MCF 10A (cell line): ENCODE results near the gene KIAA1755. TPM values are rescaled to one million over a fixed set of nuclear protein-coding genes. Genes with fewer than 3 reads are reported as not detected.

ENCODE experiments used
- BruUV-seq: library from RNA; stranded (reverse); fragments of 400-500 nt; replicated peaks from 2 replicates; lab custom pipeline; 2021; lab: Mats Ljungman, UMichigan
- CTCF ChIA-PET: fragments of 300-600 bp; sonication (Branson Sonifier 250); formaldehyde crosslinking; extraction: SDS; loops from one replicate; lab custom pipeline; 2021; ENCODE audit warnings: antibody characterized with exemption, inconsistent platforms; lab: Yijun Ruan, JAX
- POLR2A ChIA-PET: fragments of 300-600, 350-650 bp; sonication (Branson Sonifier 250); formaldehyde crosslinking; extraction: SDS; loops from one replicate; lab custom pipeline; 2020; ENCODE audit warnings: antibody characterized with exemption, inconsistent platforms; lab: Yijun Ruan, JAX
- DNase-seq: peaks from one replicate; pipeline ENCODE4 v3.0.0-alpha.2; 2018; ENCODE audit not compliant: unreplicated experiment
- H3K27ac Mint-ChIP-seq: one replicate; pipeline ENCODE4 v1.8.0; 2022; ENCODE audit warnings: mild to moderate bottlenecking, low read depth, mixed read lengths; ENCODE audit not compliant: unreplicated experiment
- H3K27me3 Mint-ChIP-seq: one replicate; pipeline ENCODE4 v1.8.0; 2022; ENCODE audit warnings: mixed read lengths; ENCODE audit not compliant: insufficient read depth, unreplicated experiment
- H3K36me3 Mint-ChIP-seq: one replicate; pipeline ENCODE4 v1.8.0; 2022; ENCODE audit warnings: mild to moderate bottlenecking, moderate library complexity, mixed read lengths; ENCODE audit not compliant: insufficient read depth, unreplicated experiment
- H3K4me1 Mint-ChIP-seq: one replicate; pipeline ENCODE4 v1.8.0; 2022; ENCODE audit warnings: mixed read lengths; ENCODE audit not compliant: insufficient read depth, unreplicated experiment
- H3K4me3 Mint-ChIP-seq: one replicate; pipeline ENCODE4 v1.8.0; 2022; ENCODE audit warnings: mild to moderate bottlenecking, moderate library complexity, mixed read lengths; ENCODE audit not compliant: unreplicated experiment
- H3K9me3 Mint-ChIP-seq: one replicate; pipeline ENCODE4 v1.8.0; 2022; ENCODE audit warnings: mixed read lengths; ENCODE audit not compliant: unreplicated experiment
- CTCF ChIP-seq: fragments of 200-600 bp; IDR thresholded peaks from one replicate; pipeline ENCODE4 v1.8.0; 2022; ENCODE audit warnings: antibody characterized with exemption, mild to moderate bottlenecking; ENCODE audit not compliant: unreplicated experiment
- intact Hi-C: fragments of 100-400 bp; cut with micrococcal nuclease; formaldehyde crosslinking; loops from 2 replicates; pipeline ENCODE4 v1.14.1; 2022
- total RNA-seq: library from RNA; stranded (reverse); gene quantifications from 2 replicates; pipeline ENCODE4 v1.2.3, GENCODE V29; 2022

KIAA1755 gene
- total RNA-seq, 1 experiment from 2014 or later, result not detected

- H3K4me3 Mint-ChIP-seq, result no peak overlapping the region
- ChIA-PET CTCF (interaction anchor here (1.0 to 20.2 kb wide), 6 partner anchors 53 to 182 kb away, joined by 3 to 782 read pairs (median 8); no protein-coding TSS in a partner anchor), POLR2A (interaction anchor here (0.6 to 1.1 kb wide), 4 partner anchors 67 to 182 kb away, joined by 3 to 4 read pairs (median 3); no protein-coding TSS in a partner anchor)
- peaks cover 8% of the 10 kb centered on the region for H3K4me1 Mint-ChIP-seq
- no peak overlapping the region for H3K27ac Mint-ChIP-seq
- no TSS peak for BruUV-seq
- TF ChIP-seq CTCF, result no peak
- no peaks in the 10 kb centered on the region for H3K27me3 Mint-ChIP-seq
- intact Hi-C loops, result no loop called here
- H3K9me3 Mint-ChIP-seq, result no peaks in the 10 kb centered on the region
- no peak for DNase-seq
- no peaks in the 10 kb centered on the region for H3K36me3 Mint-ChIP-seq
These were observed 34.0 kb downstream of the KIAA1755 start for GRCh38 chr20:38226553-38226952.

- H3K4me3 Mint-ChIP-seq, result no peak overlapping the region
- intact Hi-C loops, result no loop called here
- CTCF ChIA-PET, result interaction anchor here (0.6 to 20.2 kb wide), 10 partner anchors 9 to 661 kb away, joined by 3 to 782 read pairs (median 5); no protein-coding TSS in a partner anchor
These were observed 34.7 kb downstream of the KIAA1755 start for GRCh38 chr20:38225900-38226263.

GRCh38 chr20:38225240-38225899, 35.2 kb downstream of the KIAA1755 start:
- no peak for DNase-seq
- H3K4me3 Mint-ChIP-seq, result no peak overlapping the region
- intact Hi-C loops, result no loop called here
- TF ChIP-seq CTCF, result no peak
- ChIA-PET POLR2A (interaction anchor here (0.6 to 1.1 kb wide), 5 partner anchors 9 to 183 kb away, joined by 3 to 5 read pairs (median 3); no protein-coding TSS in a partner anchor), CTCF (interaction anchor here (0.6 to 20.2 kb wide), 12 partner anchors 10 to 661 kb away, joined by 3 to 782 read pairs (median 72); partner anchors contain the start of gene TGM2)
- H3K27ac Mint-ChIP-seq, result no peak overlapping the region
- peaks cover 15% of the 10 kb centered on the region for H3K4me1 Mint-ChIP-seq
- no peaks in the 10 kb centered on the region for H3K27me3 Mint-ChIP-seq
- no TSS peak for BruUV-seq
- no peaks in the 10 kb centered on the region for H3K36me3 Mint-ChIP-seq
- no peaks in the 10 kb centered on the region for H3K9me3 Mint-ChIP-seq

More at GRCh38 chr20:38225900-38226263, 34.7 kb downstream of the KIAA1755 start:
- no peak for DNase-seq
- Mint-ChIP-seq H3K27me3 (no peaks in the 10 kb centered on the region), H3K9me3 (no peaks in the 10 kb centered on the region), H3K36me3 (no peaks in the 10 kb centered on the region), H3K27ac (no peak overlapping the region), H3K4me1 (peaks cover 13% of the 10 kb centered on the region)
- POLR2A ChIA-PET, result interaction anchor here (0.6 to 1.1 kb wide), 5 partner anchors 47 to 183 kb away, joined by 3 to 4 read pairs (median 3); no protein-coding TSS in a partner anchor
- BruUV-seq, result no TSS peak
- no peak for TF ChIP-seq CTCF

- no peak overlapping the region for H3K4me3 Mint-ChIP-seq
- no TSS peak for BruUV-seq
- POLR2A ChIA-PET, result interaction anchor here (1.2 to 1.3 kb wide), 2 partner anchors 26 to 151 kb away, joined by 5 to 7 read pairs; no protein-coding TSS in a partner anchor
- no peak overlapping the region for H3K27ac Mint-ChIP-seq
- peaks cover 15% of the 10 kb centered on the region for H3K4me1 Mint-ChIP-seq
- H3K9me3 Mint-ChIP-seq, result no peaks in the 10 kb centered on the region
- no peaks in the 10 kb centered on the region for H3K27me3 Mint-ChIP-seq
- no peak for DNase-seq
- TF ChIP-seq CTCF, result no peak
- no peaks in the 10 kb centered on the region for H3K36me3 Mint-ChIP-seq
- CTCF ChIA-PET, result interaction anchor here (0.5 to 20.2 kb wide), 18 partner anchors 9 to 839 kb away, joined by 3 to 782 read pairs (median 7); partner anchors contain the start of gene TGM2
- intact Hi-C loops, result no loop called here
These were observed 36.0 kb downstream of the KIAA1755 start for GRCh38 chr20:38224531-38224930.
